Endodermal cell (in vitro differentiated cells): ENCODE results near the gene ACOT4. TPM values are rescaled to one million over a fixed set of nuclear protein-coding genes. Genes with fewer than 3 reads are reported as not detected.
A peak's percentile ranks its signal among the peaks of the same experiment; 100 is the strongest.
"Not testable (repeated sequence)": the region's sequence is repeated elsewhere in the genome, so short reads cannot be mapped to it uniquely, and the experiment has no call there.

Source experiments
- DNase-seq: peaks from one replicate; pipeline ENCODE4 v3.0.0-alpha.2; 2017
- H3K27ac ChIP-seq: 2 replicates; pipeline ENCODE4 v1.5.1; 2013; ENCODE audit warnings: mild to moderate bottlenecking, low read depth, low read length, moderate library complexity
- H3K27me3 ChIP-seq: 2 replicates; pipeline ENCODE4 v1.6.1; 2013; ENCODE audit warnings: mild to moderate bottlenecking, low read length, moderate library complexity; ENCODE audit not compliant: insufficient read depth, control insufficient read depth, poor library complexity, severe bottlenecking
- H3K36me3 ChIP-seq: 2 replicates; pipeline ENCODE4 v1.7.0; 2013; ENCODE audit warnings: mild to moderate bottlenecking, low read length, moderate library complexity; ENCODE audit not compliant: control insufficient read depth, insufficient read depth
- H3K4me1 ChIP-seq: one replicate; pipeline ENCODE4 v1.7.0; 2013; ENCODE audit warnings: low read length; ENCODE audit not compliant: control insufficient read depth, insufficient read depth
- H3K4me3 ChIP-seq: 2 replicates; pipeline ENCODE4 v1.5.1; 2013; ENCODE audit warnings: mild to moderate bottlenecking, low read length, moderate library complexity
- H3K9ac ChIP-seq: 2 replicates; pipeline ENCODE4 v1.6.1; 2013; ENCODE audit warnings: mild to moderate bottlenecking, low read length, moderate library complexity; ENCODE audit not compliant: poor library complexity, severe bottlenecking; ENCODE audit errors: extremely low read depth
- H3K9me3 ChIP-seq: 2 replicates; pipeline ENCODE4 v1.6.1; 2013; ENCODE audit warnings: mild to moderate bottlenecking, low read length, moderate library complexity; ENCODE audit not compliant: control insufficient read depth
- H3K27ac Mint-ChIP-seq: 2 replicates; pipeline ENCODE4 v1.8.0; 2020; ENCODE audit warnings: mixed read lengths
- H3K27me3 Mint-ChIP-seq: 2 replicates; pipeline ENCODE4 v1.8.0; 2021; ENCODE audit warnings: mild to moderate bottlenecking, mixed read lengths; ENCODE audit not compliant: insufficient read depth
- H3K36me3 Mint-ChIP-seq: 2 replicates; pipeline ENCODE4 v1.8.0; 2020; ENCODE audit warnings: low read depth, mixed read lengths
- H3K4me1 Mint-ChIP-seq: 2 replicates; pipeline ENCODE4 v1.8.0; 2020; ENCODE audit warnings: mixed read lengths
- H3K4me3 Mint-ChIP-seq: 2 replicates; pipeline ENCODE4 v1.8.0; 2020; ENCODE audit warnings: mild to moderate bottlenecking, moderate library complexity, mixed read lengths
- H3K9me3 Mint-ChIP-seq: 2 replicates; pipeline ENCODE4 v1.8.0; 2020; ENCODE audit warnings: mild to moderate bottlenecking, mixed read lengths
- WGBS, 2 experiments: methylation state at CpG; one replicate each; pipeline versions ENCODE4 v1.1.5 to v1.1.7; 2013; ENCODE audit warnings: missing lambda C conversion rate in 2 of 2, mixed read lengths in 1 of 2; ENCODE audit not compliant: insufficient coverage in 1 of 2, insufficient read length in 1 of 2; 5-methylcytosine and 5-hydroxymethylcytosine counted together
- total RNA-seq, 2 donors: library from RNA; stranded (reverse); fragmentation: NEBNext Ultra II Directional in 1 of 2; extraction: Animal tissue kit (Norgen Biotek cat#: 25700) in 1 of 2; gene quantifications; 2 replicates in 1 of 2; 3 replicates in 1 of 2; pipeline ENCODE4 v1.2.1, GENCODE V29; 2021
- TF ChIP-seq, protein P1 (sequence below): fragments of 200-600 bp; sonication (generic); conservative IDR thresholded peaks from 2 replicates; pipeline ENCODE4 v1.5.0; 2021; ENCODE audit warnings: antibody characterized with exemption, mild to moderate bottlenecking

The ACOT4 gene
- total RNA-seq, 2 donors from 2014 or later, result 0.97 to 2.0 TPM

DNA sequence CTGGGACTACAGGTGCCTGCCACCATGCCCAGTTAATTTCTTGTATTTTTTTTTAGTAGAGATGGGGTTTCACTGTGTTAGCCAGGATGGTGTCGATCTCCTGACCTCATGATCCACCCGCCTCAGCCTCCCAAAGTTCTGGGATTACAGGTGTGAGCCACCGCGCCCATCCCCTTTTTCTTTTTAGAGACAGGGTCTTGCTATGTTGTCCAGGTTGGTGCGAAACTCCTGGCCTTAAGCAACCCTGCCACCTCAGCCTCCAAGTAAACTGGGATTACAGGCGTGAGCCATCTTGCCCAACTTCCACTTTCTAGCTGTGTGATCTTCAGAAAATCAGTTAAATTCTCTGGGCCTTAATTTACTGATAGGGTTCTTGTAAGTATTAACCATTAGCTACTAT lies 24.7 kb upstream of the ACOT4 start:
- Mint-ChIP-seq H3K36me3 (peaks cover 30% of the 10 kb centered on the region), H3K9me3 (peaks cover 42% of the 10 kb centered on the region), H3K4me1 (peaks cover 15% of the 10 kb centered on the region)
- H3K4me3 ChIP-seq, DNase-seq, H3K9ac ChIP-seq, H3K36me3 ChIP-seq, H3K27ac ChIP-seq, H3K27me3 Mint-ChIP-seq, H3K4me3 Mint-ChIP-seq, H3K4me1 ChIP-seq, H3K27ac Mint-ChIP-seq, H3K27me3 ChIP-seq: not testable (repeated sequence)
- WGBS, 2 experiments, result 94% methylated on average over 4 to 6 of the region's 6 CpGs
- H3K9me3 ChIP-seq, result peaks cover 24% of the 10 kb centered on the region

DNA sequence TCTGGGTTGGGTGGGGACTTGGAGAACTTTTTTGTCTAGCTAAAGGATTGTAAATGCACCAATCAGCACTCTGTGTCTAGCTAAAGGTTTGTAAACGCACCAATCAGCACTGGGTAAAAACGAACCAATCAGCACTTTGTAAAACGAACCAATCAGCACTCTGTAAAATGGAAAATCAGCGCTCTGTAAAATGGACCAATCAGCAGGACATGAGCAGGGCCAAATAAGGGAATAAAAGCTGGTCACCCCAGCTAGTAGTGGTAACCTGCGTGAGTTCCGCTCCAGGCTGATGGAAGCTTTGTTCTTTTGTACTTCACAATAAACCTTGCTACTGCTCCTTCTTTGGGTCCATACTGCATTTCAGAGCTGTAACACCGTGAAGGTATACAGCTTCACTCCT lies 24.3 kb upstream of the ACOT4 start:
- 94 to 98% methylated on average over 7 of the region's 7 CpGs for WGBS, 2 experiments
- Histone ChIP-seq H3K9ac (no peak overlapping the region), H3K27ac (no peak overlapping the region), H3K27me3 (no peaks in the 10 kb centered on the region), H3K4me3 (no peak overlapping the region), H3K36me3 (no peaks in the 10 kb centered on the region), H3K9me3 (peaks cover 21% of the 10 kb centered on the region), H3K4me1 (peaks cover 3% of the 10 kb centered on the region)
- Mint-ChIP-seq H3K27me3 (peaks cover 8% of the 10 kb centered on the region), H3K4me3 (no peak overlapping the region), H3K4me1 (peaks cover 15% of the 10 kb centered on the region), H3K9me3 (peaks cover 38% of the 10 kb centered on the region), H3K27ac (no peak overlapping the region), H3K36me3 (peaks cover 32% of the 10 kb centered on the region)
- no peak for DNase-seq
- TF ChIP-seq, protein P1, sequence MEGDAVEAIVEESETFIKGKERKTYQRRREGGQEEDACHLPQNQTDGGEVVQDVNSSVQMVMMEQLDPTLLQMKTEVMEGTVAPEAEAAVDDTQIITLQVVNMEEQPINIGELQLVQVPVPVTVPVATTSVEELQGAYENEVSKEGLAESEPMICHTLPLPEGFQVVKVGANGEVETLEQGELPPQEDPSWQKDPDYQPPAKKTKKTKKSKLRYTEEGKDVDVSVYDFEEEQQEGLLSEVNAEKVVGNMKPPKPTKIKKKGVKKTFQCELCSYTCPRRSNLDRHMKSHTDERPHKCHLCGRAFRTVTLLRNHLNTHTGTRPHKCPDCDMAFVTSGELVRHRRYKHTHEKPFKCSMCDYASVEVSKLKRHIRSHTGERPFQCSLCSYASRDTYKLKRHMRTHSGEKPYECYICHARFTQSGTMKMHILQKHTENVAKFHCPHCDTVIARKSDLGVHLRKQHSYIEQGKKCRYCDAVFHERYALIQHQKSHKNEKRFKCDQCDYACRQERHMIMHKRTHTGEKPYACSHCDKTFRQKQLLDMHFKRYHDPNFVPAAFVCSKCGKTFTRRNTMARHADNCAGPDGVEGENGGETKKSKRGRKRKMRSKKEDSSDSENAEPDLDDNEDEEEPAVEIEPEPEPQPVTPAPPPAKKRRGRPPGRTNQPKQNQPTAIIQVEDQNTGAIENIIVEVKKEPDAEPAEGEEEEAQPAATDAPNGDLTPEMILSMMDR, result no peak

DNA sequence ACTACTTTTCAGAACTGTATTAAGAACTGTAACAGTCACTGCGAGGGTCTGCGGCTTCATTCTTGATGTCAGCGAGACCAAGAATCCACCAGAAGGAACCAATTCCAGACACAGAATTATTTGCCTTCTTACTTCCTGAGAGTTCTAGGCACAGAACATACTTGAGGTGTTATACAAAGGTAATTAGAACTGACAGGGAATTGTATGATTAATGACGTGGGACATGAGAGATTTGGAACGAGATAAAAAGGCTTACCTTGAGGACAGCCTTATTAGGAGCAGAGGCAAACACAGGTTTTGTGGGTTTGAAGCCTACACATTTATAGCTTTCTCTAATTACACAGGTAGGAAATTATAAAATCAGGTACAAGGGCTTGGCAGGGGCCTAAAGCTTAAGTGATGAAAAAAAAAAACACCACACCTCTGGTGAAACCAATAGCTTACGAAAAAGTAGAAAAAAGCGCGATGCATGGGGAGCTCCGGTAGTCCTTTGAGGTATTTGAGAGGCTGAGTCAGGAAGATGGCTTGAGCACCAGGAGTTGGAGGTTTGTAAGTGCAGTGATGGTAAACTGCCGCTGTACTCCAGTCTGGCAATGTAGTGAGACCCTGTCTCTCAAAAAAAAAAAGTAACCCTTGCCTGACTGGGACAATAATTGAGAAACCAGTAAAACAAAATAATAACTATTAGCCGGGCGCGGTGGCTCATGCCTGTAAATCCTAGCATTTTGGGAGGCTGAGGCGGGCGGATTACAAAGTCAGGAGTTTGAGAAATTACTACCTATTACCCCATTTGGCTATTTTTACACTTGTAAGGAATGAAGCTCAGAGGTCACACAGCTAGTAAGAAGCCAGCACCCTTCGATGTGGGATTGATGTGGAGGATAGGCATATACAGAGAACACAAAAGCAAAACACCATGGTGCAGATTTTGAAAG lies 23.5 kb upstream of the ACOT4 start:
- Histone ChIP-seq H3K36me3 (no peaks in the 10 kb centered on the region), H3K27ac (no peak overlapping the region), H3K27me3 (no peaks in the 10 kb centered on the region), H3K4me1 (peaks cover 3% of the 10 kb centered on the region), H3K9me3 (peaks cover 12% of the 10 kb centered on the region), H3K9ac (no peak overlapping the region), H3K4me3 (peak overlapping the region; percentile 75)
- Mint-ChIP-seq H3K4me3 (peak overlapping the region; percentile 75), H3K27ac (peak overlapping the region; percentile 95), H3K36me3 (peaks cover 33% of the 10 kb centered on the region), H3K27me3 (peaks cover 8% of the 10 kb centered on the region), H3K9me3 (peaks cover 30% of the 10 kb centered on the region), H3K4me1 (peaks cover 15% of the 10 kb centered on the region)
- TF ChIP-seq, protein P1, result no peak
- WGBS, 2 experiments, result 87 to 93% methylated on average over 13 to 16 of the region's 16 CpGs
- DNase-seq, result no peak

DNA sequence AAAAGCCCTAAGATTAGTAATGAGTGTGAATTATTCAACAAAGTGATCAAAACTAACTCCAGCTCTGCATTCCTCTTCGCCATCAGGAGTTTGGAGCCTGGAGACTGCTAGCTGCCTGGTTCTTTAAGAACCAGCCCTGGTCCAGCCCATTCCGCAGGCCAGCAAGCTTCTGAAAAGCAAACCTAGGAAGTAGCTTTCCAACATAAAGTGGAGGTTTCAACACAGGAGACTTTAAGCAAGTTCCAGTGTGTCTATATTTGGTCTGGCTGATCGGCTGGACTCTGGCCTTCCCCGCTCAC lies 22.8 kb upstream of the ACOT4 start:
- WGBS, 2 experiments, result 47% methylated on average over 4 of the region's 4 CpGs; no CpG with 5 or more reads in 1 of the 2 experiments
- peak overlapping the region; percentile 63 for H3K9ac ChIP-seq
- not testable (repeated sequence) for H3K4me1 ChIP-seq, H3K9me3 ChIP-seq, H3K27me3 Mint-ChIP-seq, H3K27me3 ChIP-seq, H3K36me3 ChIP-seq, DNase-seq
- Mint-ChIP-seq H3K27ac (peak overlapping the region; percentile 95), H3K4me3 (peak overlapping the region; percentile 75), H3K9me3 (peaks cover 25% of the 10 kb centered on the region), H3K36me3 (peaks cover 37% of the 10 kb centered on the region), H3K4me1 (peaks cover 15% of the 10 kb centered on the region)
- peak overlapping the region; percentile 75 for H3K4me3 ChIP-seq
- H3K27ac ChIP-seq, result peak overlapping the region; percentile 5
